ENCODE results near the gene SRGN.

The SRGN gene

DNA sequence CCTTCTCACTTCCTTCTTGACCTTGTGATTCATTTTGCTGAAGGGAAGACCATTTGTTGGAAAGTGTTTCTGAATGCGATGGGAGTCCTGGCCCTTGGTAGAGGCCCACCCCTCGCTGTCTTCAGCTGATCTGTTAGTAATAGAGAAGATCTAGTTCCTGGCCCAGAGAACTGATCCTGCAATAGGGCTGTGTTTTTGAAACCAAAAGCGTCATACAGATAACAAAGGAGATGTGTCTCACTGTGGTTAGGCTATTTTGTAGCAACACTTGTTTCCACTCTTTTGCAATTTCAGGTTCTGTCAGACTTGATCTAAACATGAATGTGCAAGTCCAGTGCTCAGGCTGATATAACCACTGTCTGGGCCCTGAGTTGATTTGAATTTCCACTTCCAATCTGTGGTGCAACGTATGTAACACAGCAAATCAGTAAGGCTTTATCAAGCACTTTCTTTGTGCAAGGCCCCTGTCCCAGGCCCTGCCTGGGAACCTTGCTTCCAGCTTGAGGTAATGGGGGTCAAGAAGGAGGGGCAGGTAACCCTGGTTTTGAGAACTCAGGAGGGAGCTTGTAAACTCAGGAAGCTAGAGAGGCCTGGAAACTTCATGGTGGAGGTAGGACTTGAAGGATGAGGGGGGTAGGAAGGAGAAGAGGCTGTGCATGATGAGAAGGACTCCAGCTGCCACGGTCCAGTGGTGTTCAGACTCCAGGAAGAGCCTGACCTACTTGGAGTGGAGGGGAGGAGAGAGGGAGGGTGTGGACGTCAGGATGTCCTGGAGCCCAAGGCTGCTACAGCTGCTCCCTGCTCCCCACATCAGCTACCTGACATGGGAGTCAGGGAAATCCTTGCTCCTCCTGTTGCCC is 42.2 kb upstream of the SRGN start:
- Histone ChIP-seq H3K27ac (ENCODE audit: low read depth, low read length, poor library complexity, severe bottlenecking) (peak overlapping the region; percentile 58), H2AFZ (ENCODE audit: low read length) (peak overlapping the region; percentile 66; the same call in 1 of the 2 replicates)

DNA sequence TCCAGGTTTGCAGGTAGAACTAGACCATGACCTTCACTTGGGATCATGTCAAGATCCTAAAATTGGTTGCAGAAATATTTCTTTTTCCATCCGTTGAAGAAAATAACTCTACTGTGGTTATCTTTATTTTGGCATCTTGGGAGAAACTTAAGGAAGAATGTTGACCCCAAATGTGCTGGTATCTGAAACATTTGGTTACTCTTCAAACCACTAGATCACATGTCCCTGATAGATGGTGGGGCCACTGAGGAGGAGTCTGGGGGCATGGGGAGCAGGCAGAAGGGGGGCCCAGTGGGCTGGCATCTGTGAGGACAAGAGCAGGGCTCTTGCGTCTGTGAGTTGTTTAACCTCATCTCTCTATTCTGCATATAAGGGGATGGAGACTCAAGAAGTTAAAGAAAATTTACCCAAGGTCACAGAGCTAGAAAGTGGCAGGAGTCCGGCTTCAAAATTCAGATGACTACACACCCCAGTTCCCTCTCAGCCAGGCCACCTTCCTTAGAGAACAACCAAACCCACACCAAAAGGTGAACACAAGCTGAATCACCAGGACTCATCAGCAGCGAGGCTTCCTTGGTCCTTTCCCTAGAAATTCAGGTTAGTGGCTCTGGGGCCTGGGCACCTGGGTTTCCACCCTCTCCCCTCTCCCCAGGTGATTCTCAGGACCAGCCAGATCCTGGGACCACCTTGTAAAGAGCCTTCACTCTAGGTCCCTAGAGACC is 40.6 kb upstream of the SRGN start:
- Histone ChIP-seq H2AFZ (ENCODE audit: low read length) (no peak overlapping the region), H3F3A (ENCODE audit: insufficient read depth, low read length) (no peaks in the 10 kb centered on the region), H3K4me1 (ENCODE audit: insufficient read depth, low read length, severe bottlenecking) (peaks cover 48% of the 10 kb centered on the region), H3K9me3 (ENCODE audit: low read length) (no peaks in the 10 kb centered on the region), H3K4me2 (ENCODE audit: low read length) (no peak overlapping the region; the same call in 1 of the 2 replicates), H4K20me1 (ENCODE audit: insufficient read depth, low read length) (no peaks in the 10 kb centered on the region), H3K36me3 (ENCODE audit: insufficient read depth, low read length) (no peaks in the 10 kb centered on the region), H3K27ac (ENCODE audit: low read depth, low read length, poor library complexity, severe bottlenecking) (no peak overlapping the region), H3K27me3 (ENCODE audit: insufficient read depth, low read length) (no peaks in the 10 kb centered on the region), H3K4me3 (ENCODE audit: low read depth, low read length, poor library complexity, severe bottlenecking) (no peak overlapping the region), H3K9me2 (ENCODE audit: low read depth, low read length) (no peaks in the 10 kb centered on the region), H3K9ac (ENCODE audit: low read length) (no peak overlapping the region), H3K79me2 (ENCODE audit: insufficient read depth, low read length) (no peaks in the 10 kb centered on the region)
- TF ChIP-seq, protein P1, sequence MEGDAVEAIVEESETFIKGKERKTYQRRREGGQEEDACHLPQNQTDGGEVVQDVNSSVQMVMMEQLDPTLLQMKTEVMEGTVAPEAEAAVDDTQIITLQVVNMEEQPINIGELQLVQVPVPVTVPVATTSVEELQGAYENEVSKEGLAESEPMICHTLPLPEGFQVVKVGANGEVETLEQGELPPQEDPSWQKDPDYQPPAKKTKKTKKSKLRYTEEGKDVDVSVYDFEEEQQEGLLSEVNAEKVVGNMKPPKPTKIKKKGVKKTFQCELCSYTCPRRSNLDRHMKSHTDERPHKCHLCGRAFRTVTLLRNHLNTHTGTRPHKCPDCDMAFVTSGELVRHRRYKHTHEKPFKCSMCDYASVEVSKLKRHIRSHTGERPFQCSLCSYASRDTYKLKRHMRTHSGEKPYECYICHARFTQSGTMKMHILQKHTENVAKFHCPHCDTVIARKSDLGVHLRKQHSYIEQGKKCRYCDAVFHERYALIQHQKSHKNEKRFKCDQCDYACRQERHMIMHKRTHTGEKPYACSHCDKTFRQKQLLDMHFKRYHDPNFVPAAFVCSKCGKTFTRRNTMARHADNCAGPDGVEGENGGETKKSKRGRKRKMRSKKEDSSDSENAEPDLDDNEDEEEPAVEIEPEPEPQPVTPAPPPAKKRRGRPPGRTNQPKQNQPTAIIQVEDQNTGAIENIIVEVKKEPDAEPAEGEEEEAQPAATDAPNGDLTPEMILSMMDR (IDR thresholded peaks at IDR 0.05; ENCODE audit: low read length) = no peak
- no peak for TF ChIP-seq EZH2 (IDR thresholded peaks at IDR 0.05; ENCODE audit: borderline replicate concordance, low read length)

More for the DNA sequence above, 42.2 kb upstream of the SRGN start:
- no peaks in the 10 kb centered on the region for H3K79me2 ChIP-seq (ENCODE audit: insufficient read depth, low read length)
- no peaks in the 10 kb centered on the region; the same call in 1 of the 2 replicates for H3K36me3 ChIP-seq (ENCODE audit: insufficient read depth, low read length)
- H3K9me2 ChIP-seq (ENCODE audit: low read depth, low read length) = no peaks in the 10 kb centered on the region
- H3F3A ChIP-seq (ENCODE audit: insufficient read depth, low read length) = no peaks in the 10 kb centered on the region
- no peaks in the 10 kb centered on the region for H3K9me3 ChIP-seq (ENCODE audit: low read length)
- no peaks in the 10 kb centered on the region; the same call in 1 of the 2 replicates for H3K27me3 ChIP-seq (ENCODE audit: insufficient read depth, low read length)
- no peaks in the 10 kb centered on the region for H4K20me1 ChIP-seq (ENCODE audit: insufficient read depth, low read length)
- H3K4me1 ChIP-seq (ENCODE audit: insufficient read depth, low read length, severe bottlenecking) = peaks cover 48% of the 10 kb centered on the region
- TF ChIP-seq EZH2 (IDR thresholded peaks at IDR 0.05; ENCODE audit: borderline replicate concordance, low read length) = no peak
- TF ChIP-seq, protein P1 (IDR thresholded peaks at IDR 0.05; ENCODE audit: low read length) = no peak
- H3K9ac ChIP-seq (ENCODE audit: low read length) = 0 out of 2 replicates have a peak overlapping the region, but pooled peaks have one; percentile 5
- no peak overlapping the region for H3K4me2 ChIP-seq (ENCODE audit: low read length)
- no peak overlapping the region for H3K4me3 ChIP-seq (ENCODE audit: low read depth, low read length, poor library complexity, severe bottlenecking)

DNA sequence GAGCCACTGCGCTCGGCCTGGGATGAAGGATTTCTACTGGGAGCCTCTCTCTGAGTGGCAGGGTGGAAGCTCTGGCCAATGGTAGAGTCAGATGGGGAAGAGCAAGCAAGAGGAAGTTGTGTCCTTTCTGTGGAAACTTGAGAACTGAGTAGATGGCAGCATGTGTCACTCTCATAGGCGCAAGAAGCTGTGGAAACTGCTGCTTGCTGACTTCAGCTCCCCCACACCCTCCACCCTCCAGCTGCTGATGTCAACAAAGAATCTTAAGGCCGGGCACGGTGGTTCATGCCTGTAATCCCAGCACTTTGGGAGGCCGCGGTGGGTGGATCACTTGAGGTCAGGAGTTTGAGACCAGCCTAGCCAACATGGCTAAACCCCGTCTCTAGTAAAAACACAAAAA is 39.8 kb upstream of the SRGN start:
- TF ChIP-seq, protein P1 (IDR thresholded peaks at IDR 0.05; ENCODE audit: low read length) = no peak
- no peak for TF ChIP-seq EZH2 (IDR thresholded peaks at IDR 0.05; ENCODE audit: borderline replicate concordance, low read length)
- Histone ChIP-seq H2AFZ (ENCODE audit: low read length) (no peak overlapping the region), H3K27me3 (ENCODE audit: insufficient read depth, low read length) (no peaks in the 10 kb centered on the region), H4K20me1 (ENCODE audit: insufficient read depth, low read length) (no peaks in the 10 kb centered on the region), H3K9me2 (ENCODE audit: low read depth, low read length) (no peaks in the 10 kb centered on the region), H3F3A (ENCODE audit: insufficient read depth, low read length) (no peaks in the 10 kb centered on the region), H3K27ac (ENCODE audit: low read depth, low read length, poor library complexity, severe bottlenecking) (no peak overlapping the region), H3K4me2 (ENCODE audit: low read length) (no peak overlapping the region), H3K36me3 (ENCODE audit: insufficient read depth, low read length) (no peaks in the 10 kb centered on the region), H3K9ac (ENCODE audit: low read length) (no peak overlapping the region), H3K9me3 (ENCODE audit: low read length) (no peaks in the 10 kb centered on the region), H3K79me2 (ENCODE audit: insufficient read depth, low read length) (no peaks in the 10 kb centered on the region), H3K4me3 (ENCODE audit: low read depth, low read length, poor library complexity, severe bottlenecking) (no peak overlapping the region), H3K4me1 (ENCODE audit: insufficient read depth, low read length, severe bottlenecking) (peaks cover 48% of the 10 kb centered on the region)
